GM12878 (cell line): Measurements from ENCODE around the gene ARPP21.

Source experiments
- CTCF ChIP-seq, 3 experiments: IDR thresholded peaks in 2 of 3; conservative IDR thresholded peaks in 1 of 3; 2 replicates each; pipeline ENCODE4 v1.5.1; 2011; ENCODE audit warnings: low read depth in 3 of 3, low read length in 3 of 3, mild to moderate bottlenecking in 3 of 3, control low read depth in 2 of 3, moderate library complexity in 2 of 3, inconsistent platforms in 1 of 3, mixed read lengths in 1 of 3; ENCODE audit not compliant: control insufficient read depth in 2 of 3, insufficient read depth in 1 of 3; ENCODE audit errors: extremely low read depth in 1 of 3
- EP300 ChIP-seq, 2 experiments: fragments of 150-350 bp in 1 of 2; IDR thresholded peaks; 2 replicates each; pipeline ENCODE4 v1.6.1; 2011 to 2012; ENCODE audit warnings: low read depth in 2 of 2, low read length in 2 of 2, borderline replicate concordance in 1 of 2, improper control_type of control experiment in 1 of 2, inconsistent platforms in 1 of 2; ENCODE audit not compliant: control insufficient read depth in 1 of 2
- ESRRA ChIP-seq: IDR thresholded peaks from 2 replicates; pipeline ENCODE4 v1.6.1; 2012; ENCODE audit warnings: mild to moderate bottlenecking, low read length, improper control_type of control experiment
- GABPA ChIP-seq: IDR thresholded peaks from 2 replicates; pipeline ENCODE4 v1.6.1; 2014; ENCODE audit warnings: antibody characterized with exemption, low read depth, mild to moderate bottlenecking, inconsistent platforms
- MYC ChIP-seq: IDR thresholded peaks from 2 replicates; pipeline ENCODE4 v1.6.1; 2011; ENCODE audit warnings: mild to moderate bottlenecking, low read length, moderate library complexity, inconsistent platforms; ENCODE audit not compliant: insufficient read depth, insufficient replicate concordance, insufficient read length, severe bottlenecking
- RELA ChIP-seq: fragments of 450-650 bp; IDR thresholded peaks from 2 replicates; pipeline ENCODE4 v1.8.0; 2014; ENCODE audit warnings: borderline replicate concordance; ENCODE audit not compliant: partially characterized antibody
- ZNF274 ChIP-seq: IDR thresholded peaks from one replicate; pipeline ENCODE4 v1.8.0; 2011; ENCODE audit not compliant: insufficient read length, insufficient read depth
- TF ChIP-seq, protein P1 (sequence below): IDR thresholded peaks from 2 replicates; pipeline ENCODE4 v1.6.1; 2012; ENCODE audit warnings: low read depth, low read length, improper control_type of control experiment
- TF ChIP-seq, protein P2 (sequence below): IDR thresholded peaks from 2 replicates; pipeline ENCODE4 v1.6.1; 2011; ENCODE audit warnings: low read depth, low read length, improper control_type of control experiment, borderline replicate concordance
- TF ChIP-seq, protein P3 (sequence below): IDR thresholded peaks from 2 replicates; pipeline ENCODE4 v1.6.1; 2012; ENCODE audit warnings: low read length, inconsistent platforms

GRCh38 chr3:35635926-35636683, 3.2 kb upstream of the ARPP21 start:
- no peak for TF ChIP-seq CTCF (IDR thresholded peaks at IDR 0.05 in 2 of 3, conservative IDR thresholded peaks at IDR 0.05 in 1 of 3; ENCODE audit: control insufficient read depth in 2 of 3, extremely low read depth in 1 of 3, insufficient read depth in 1 of 3, low read depth in 3 of 3, low read length in 3 of 3)
- no peak for TF ChIP-seq ZNF274
- TF ChIP-seq, protein P1, sequence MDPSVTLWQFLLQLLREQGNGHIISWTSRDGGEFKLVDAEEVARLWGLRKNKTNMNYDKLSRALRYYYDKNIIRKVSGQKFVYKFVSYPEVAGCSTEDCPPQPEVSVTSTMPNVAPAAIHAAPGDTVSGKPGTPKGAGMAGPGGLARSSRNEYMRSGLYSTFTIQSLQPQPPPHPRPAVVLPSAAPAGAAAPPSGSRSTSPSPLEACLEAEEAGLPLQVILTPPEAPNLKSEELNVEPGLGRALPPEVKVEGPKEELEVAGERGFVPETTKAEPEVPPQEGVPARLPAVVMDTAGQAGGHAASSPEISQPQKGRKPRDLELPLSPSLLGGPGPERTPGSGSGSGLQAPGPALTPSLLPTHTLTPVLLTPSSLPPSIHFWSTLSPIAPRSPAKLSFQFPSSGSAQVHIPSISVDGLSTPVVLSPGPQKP: no peak
- no peak for TF ChIP-seq EP300 (IDR thresholded peaks at IDR 0.05; ENCODE audit: borderline replicate concordance in 1 of 2, control insufficient read depth in 1 of 2, low read depth in 2 of 2, low read length in 2 of 2)
- TF ChIP-seq, protein P2, sequence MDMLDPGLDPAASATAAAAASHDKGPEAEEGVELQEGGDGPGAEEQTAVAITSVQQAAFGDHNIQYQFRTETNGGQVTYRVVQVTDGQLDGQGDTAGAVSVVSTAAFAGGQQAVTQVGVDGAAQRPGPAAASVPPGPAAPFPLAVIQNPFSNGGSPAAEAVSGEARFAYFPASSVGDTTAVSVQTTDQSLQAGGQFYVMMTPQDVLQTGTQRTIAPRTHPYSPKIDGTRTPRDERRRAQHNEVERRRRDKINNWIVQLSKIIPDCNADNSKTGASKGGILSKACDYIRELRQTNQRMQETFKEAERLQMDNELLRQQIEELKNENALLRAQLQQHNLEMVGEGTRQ: no peak
- TF ChIP-seq, protein P3, sequence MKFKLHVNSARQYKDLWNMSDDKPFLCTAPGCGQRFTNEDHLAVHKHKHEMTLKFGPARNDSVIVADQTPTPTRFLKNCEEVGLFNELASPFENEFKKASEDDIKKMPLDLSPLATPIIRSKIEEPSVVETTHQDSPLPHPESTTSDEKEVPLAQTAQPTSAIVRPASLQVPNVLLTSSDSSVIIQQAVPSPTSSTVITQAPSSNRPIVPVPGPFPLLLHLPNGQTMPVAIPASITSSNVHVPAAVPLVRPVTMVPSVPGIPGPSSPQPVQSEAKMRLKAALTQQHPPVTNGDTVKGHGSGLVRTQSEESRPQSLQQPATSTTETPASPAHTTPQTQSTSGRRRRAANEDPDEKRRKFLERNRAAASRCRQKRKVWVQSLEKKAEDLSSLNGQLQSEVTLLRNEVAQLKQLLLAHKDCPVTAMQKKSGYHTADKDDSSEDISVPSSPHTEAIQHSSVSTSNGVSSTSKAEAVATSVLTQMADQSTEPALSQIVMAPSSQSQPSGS: no peak
- TF ChIP-seq MYC: no peak
- TF ChIP-seq GABPA: no peak
- TF ChIP-seq ESRRA: no peak
- TF ChIP-seq RELA: no peak
